ENCODE data around the gene ZNF217. TPM values are rescaled to one million over a fixed set of nuclear protein-coding genes. Genes with fewer than 3 reads are reported as not detected.
A peak's percentile ranks its signal among the peaks of the same experiment; 100 is the strongest.

The ZNF217 gene
- total and polyA plus RNA-seq, 10 of the 15 experiments (the other 5 are each of a cell fraction or from before 2014, with no cell fraction given): 8.5 to 76.6 (median 40.6) TPM

DNA sequence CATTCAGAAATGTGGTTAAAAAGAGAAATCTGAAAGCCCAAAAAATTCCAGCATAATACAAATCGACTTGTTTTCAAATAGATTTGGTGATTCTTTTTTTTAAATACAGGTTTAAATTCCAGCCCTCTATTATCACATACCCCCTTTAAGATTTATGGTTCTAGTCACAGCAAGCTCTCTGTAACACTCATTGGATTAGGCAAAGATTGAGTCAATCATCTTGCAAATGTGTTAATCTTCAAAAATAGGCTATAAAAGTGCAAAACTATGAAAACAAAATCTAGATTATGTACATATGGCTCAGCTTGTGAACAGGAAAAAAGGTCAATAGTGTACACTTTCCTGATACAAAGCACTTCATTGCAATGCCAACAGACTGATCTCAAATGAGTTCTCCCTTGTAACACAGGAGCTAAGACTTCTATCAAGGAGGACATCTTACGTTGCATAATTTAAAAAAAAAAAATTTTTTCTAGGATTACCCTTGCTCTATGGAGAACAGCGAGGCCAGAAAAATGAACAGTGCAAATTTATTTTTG lies 26.2 kb downstream of the ZNF217 start:
- Histone ChIP-seq H4K20me1 (ENCODE audit: control insufficient read depth, insufficient read depth) (peaks cover 9% of the 10 kb centered on the region), H3K9ac (ENCODE audit: control insufficient read depth, insufficient read depth, low read length) (no peak overlapping the region), H2AFZ (ENCODE audit: control insufficient read depth, low read depth, low read length) (no peak overlapping the region), H3K36me3 (ENCODE audit: control insufficient read depth in 2 of 2, insufficient read depth in 2 of 2, low read length in 1 of 2) (peaks cover 10 to 40% of the 10 kb centered on the region in 2 experiments), H3K27me3 (replicated peaks in 1 of 2; ENCODE audit: control insufficient read depth in 2 of 2, insufficient read depth in 2 of 2, low read length in 1 of 2) (no peaks in the 10 kb centered on the region), H3K79me2 (ENCODE audit: control insufficient read depth, insufficient read depth, low read length) (peaks cover 34% of the 10 kb centered on the region), H3K27ac (ENCODE audit: control insufficient read depth, insufficient read depth) (no peak overlapping the region), H3K4me3 (no peak overlapping the region), H3K9me3 (replicated peaks; ENCODE audit: control insufficient read depth, insufficient read depth, low read length) (no peaks in the 10 kb centered on the region), H3K4me1 (ENCODE audit: control insufficient read depth, insufficient read depth, low read length) (peaks cover 10% of the 10 kb centered on the region), H3K4me2 (ENCODE audit: control insufficient read depth, insufficient read depth) (no peak overlapping the region)
- DNase-seq (ENCODE audit: low read depth, low spot score): no peak
- peak; percentile 62 for TF ChIP-seq NFXL1 (IDR thresholded peaks at IDR 0.05; ENCODE audit: borderline replicate concordance)
- TF ChIP-seq TCF3 (IDR thresholded peaks at IDR 0.05; ENCODE audit: borderline replicate concordance, insufficient read depth, low read depth, low read length): no peak
- TF ChIP-seq, protein P1, sequence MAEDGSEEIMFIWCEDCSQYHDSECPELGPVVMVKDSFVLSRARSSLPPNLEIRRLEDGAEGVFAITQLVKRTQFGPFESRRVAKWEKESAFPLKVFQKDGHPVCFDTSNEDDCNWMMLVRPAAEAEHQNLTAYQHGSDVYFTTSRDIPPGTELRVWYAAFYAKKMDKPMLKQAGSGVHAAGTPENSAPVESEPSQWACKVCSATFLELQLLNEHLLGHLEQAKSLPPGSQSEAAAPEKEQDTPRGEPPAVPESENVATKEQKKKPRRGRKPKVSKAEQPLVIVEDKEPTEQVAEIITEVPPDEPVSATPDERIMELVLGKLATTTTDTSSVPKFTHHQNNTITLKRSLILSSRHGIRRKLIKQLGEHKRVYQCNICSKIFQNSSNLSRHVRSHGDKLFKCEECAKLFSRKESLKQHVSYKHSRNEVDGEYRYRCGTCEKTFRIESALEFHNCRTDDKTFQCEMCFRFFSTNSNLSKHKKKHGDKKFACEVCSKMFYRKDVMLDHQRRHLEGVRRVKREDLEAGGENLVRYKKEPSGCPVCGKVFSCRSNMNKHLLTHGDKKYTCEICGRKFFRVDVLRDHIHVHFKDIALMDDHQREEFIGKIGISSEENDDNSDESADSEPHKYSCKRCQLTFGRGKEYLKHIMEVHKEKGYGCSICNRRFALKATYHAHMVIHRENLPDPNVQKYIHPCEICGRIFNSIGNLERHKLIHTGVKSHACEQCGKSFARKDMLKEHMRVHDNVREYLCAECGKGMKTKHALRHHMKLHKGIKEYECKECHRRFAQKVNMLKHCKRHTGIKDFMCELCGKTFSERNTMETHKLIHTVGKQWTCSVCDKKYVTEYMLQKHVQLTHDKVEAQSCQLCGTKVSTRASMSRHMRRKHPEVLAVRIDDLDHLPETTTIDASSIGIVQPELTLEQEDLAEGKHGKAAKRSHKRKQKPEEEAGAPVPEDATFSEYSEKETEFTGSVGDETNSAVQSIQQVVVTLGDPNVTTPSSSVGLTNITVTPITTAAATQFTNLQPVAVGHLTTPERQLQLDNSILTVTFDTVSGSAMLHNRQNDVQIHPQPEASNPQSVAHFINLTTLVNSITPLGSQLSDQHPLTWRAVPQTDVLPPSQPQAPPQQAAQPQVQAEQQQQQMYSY (CRISPR knock-in tag; IDR thresholded peaks at IDR 0.05): no peak
- TF ChIP-seq BACH1 (IDR thresholded peaks at IDR 0.05; ENCODE audit: borderline replicate concordance): no peak
- no peak for TF ChIP-seq EED (IDR thresholded peaks at IDR 0.05; ENCODE audit: low read depth)
- TF ChIP-seq, protein P2, sequence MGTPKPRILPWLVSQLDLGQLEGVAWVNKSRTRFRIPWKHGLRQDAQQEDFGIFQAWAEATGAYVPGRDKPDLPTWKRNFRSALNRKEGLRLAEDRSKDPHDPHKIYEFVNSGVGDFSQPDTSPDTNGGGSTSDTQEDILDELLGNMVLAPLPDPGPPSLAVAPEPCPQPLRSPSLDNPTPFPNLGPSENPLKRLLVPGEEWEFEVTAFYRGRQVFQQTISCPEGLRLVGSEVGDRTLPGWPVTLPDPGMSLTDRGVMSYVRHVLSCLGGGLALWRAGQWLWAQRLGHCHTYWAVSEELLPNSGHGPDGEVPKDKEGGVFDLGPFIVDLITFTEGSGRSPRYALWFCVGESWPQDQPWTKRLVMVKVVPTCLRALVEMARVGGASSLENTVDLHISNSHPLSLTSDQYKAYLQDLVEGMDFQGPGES (IDR thresholded peaks at IDR 0.05): no peak
- TF ChIP-seq, protein P3, sequence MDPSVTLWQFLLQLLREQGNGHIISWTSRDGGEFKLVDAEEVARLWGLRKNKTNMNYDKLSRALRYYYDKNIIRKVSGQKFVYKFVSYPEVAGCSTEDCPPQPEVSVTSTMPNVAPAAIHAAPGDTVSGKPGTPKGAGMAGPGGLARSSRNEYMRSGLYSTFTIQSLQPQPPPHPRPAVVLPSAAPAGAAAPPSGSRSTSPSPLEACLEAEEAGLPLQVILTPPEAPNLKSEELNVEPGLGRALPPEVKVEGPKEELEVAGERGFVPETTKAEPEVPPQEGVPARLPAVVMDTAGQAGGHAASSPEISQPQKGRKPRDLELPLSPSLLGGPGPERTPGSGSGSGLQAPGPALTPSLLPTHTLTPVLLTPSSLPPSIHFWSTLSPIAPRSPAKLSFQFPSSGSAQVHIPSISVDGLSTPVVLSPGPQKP (IDR thresholded peaks at IDR 0.05; ENCODE audit: low read depth, low read length): no peak
- TF ChIP-seq ETV6 (conservative IDR thresholded peaks at IDR 0.05 in 1 of 2, IDR thresholded peaks at IDR 0.05 in 1 of 2; ENCODE audit: borderline replicate concordance in 1 of 2, low read depth in 1 of 2): peak in 1 of 2 experiments; percentile 38; a peak in 1 of 4 replicates
- intact Hi-C loops (cut with micrococcal nuclease; ENCODE audit: unreplicated experiment) (no loop called here), in situ Hi-C loops (cut with MboI) (loop anchor here (25.0 kb wide), 1 partner anchor 1070 kb away; no protein-coding TSS in a partner anchor)
- SMC1A ChIA-PET (ENCODE audit: uncharacterized antibody, unreplicated experiment): interaction anchor here (0.8 to 1.5 kb wide), 3 partner anchors 9 to 364 kb away, joined by 3 to 5 read pairs (median 5); no protein-coding TSS in a partner anchor
- no peak for ATAC-seq
- RAD21 ChIA-PET (ENCODE audit: unreplicated experiment): interaction anchor here (1.0 kb wide), 1 partner anchor 372 kb away, joined by 4 read pairs; no protein-coding TSS in a partner anchor
- no TSS peak for BruUV-seq (replicated peaks)
- WGBS (ENCODE audit: insufficient coverage, insufficient replicate concordance, low lambda C conversion rate, missing lambda C conversion rate): 85% methylated on average over 3 of the region's 3 CpGs
- FAIRE-seq: no peak
- POLR2A ChIA-PET: interaction anchor here (0.8 kb wide), 1 partner anchor 11 kb away, joined by 3 read pairs; no protein-coding TSS in a partner anchor
- CTCF ChIA-PET: interaction anchor here (1.1 kb wide), 1 partner anchor 11 kb away, joined by 4 read pairs; no protein-coding TSS in a partner anchor

Data from GM12878 (cell line).